GM19035 (cell line): Measurements from ENCODE around the gene CNKSR3.

Experiments
- ATAC-seq: cut with Tn5 transposase; IDR thresholded peaks from one replicate; pipeline ENCODE4 v1.9.1; 2021; ENCODE audit not compliant: unreplicated experiment

The CNKSR3 gene

DNA sequence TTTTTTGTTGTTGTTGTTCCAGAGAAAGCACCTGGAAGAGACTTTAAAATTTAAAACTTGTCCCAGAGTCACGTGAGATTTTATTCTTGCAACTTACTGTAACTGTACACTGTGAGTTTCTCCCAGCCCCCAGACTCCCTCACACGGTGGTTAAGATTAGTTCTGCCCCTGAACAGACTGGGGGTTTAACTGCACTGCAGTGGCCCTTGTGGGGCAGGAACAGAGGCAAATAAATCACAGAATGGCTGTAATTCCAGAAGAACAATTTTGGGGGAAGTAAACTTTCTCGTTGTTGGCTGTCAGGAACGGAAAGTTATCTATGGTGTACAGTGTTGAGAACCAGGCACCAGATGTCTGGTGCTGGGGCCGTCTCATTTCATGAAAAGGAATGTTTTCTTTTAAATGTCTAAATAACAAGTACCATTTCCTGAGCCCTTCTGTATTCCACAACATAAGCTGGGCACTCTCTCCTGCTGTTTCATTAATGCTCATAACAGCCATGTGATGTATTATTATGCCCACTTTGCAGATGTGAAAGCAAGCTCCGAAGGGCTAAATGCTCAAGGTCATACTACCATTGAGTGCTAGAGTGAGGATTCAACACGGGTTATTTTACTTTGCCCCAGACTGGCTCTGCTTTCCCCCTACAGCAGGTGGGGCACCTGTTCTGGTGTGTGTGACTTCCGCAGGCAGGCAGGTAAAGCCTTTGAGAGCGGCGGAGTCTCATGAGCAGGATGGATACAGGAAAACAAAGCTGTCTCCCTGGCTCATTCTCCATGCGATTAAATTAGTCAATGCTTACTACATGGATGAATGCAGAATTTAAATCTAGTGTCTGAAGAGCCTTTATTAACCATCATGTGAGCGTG, 30.5 kb downstream of the CNKSR3 start:
- no peak for ATAC-seq

DNA sequence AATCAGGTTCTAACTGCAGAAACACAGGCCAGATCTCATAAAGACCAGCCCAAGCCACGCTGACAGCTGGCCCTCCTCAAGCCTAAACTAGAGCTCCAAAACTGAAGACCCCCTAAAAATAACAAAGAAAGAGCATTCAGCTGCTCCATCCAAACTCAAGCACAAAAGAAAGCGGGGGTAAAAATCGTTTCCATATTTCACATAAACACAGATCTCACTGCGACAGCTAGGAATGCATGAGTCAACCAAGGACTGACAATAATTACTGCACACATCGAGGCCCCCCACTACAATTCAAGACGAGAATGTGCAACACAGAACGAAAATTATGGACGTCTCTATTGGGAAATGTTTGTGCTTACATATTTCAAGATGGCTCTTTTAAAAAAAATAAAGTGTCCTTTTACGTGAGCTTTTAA, 31.1 kb downstream of the CNKSR3 start:
- ATAC-seq, result no peak

DNA sequence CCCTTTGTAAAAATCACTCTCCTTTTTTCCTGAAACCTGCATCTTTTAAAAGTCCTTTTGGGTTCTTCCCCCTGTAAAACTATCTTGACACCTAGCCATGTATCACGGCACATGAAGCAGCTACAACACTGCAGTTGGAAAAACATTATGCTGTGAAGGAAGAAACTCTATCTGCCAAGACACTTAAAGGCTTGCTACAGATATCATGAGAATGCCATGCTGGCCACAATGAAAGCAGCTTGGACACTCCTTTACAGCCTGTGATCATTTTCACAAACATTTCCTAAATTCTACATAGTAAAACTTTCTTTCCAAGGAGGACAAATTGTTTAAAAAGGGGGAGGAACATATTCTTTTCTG, 31.8 kb downstream of the CNKSR3 start:
- no peak for ATAC-seq

DNA sequence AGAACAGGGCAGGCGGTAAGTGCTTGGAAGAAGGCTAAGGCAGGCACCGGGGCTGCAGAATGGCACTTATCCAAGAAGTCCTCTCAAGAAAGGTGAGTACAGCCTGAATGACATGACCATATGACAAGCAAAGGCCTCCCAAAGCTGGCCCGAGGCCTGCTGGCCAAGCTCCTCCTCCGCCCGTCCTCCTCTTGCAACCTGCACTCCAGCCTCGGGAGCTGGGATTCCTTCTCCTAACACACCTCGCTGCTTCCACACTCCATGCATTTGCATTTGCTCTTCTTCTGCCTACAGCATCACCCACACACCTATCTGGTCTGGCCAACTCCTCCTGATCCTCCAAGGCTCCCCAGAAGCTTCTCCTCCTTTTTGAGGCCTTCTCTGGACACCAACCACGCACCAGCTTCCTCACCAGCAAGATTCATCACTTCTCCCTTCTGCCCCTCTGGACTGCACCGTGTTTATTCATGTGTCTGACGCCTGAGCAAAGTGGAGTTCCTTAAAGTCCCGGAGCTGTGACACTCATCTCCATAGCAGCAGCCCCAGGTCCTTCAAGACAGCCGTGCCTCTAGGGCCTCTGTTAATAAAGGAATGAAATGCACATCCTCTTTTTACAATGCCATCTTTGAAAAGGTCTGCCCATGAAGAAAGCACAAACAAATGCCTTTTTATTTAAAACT, 32.3 kb downstream of the CNKSR3 start:
- no peak for ATAC-seq

DNA sequence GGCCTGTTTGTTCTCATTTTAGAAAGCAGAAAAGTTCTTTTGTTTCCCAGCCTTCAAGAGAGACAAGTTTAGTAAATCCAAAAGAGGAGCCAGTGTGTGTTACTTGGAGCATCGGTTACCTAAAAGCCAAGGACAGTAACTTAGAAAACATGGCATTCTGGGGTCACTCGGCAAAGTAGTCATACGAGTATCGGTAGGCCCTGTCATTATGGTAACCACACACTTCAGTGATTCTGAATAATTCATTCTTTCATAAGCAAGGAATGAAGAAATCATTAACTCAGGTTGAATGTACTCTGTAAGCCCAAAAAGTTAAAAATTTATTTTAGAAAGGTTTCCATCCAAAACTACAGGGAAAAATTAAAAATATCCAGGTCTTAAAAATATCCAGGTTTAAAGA, 34.0 kb downstream of the CNKSR3 start:
- no peak for ATAC-seq

DNA sequence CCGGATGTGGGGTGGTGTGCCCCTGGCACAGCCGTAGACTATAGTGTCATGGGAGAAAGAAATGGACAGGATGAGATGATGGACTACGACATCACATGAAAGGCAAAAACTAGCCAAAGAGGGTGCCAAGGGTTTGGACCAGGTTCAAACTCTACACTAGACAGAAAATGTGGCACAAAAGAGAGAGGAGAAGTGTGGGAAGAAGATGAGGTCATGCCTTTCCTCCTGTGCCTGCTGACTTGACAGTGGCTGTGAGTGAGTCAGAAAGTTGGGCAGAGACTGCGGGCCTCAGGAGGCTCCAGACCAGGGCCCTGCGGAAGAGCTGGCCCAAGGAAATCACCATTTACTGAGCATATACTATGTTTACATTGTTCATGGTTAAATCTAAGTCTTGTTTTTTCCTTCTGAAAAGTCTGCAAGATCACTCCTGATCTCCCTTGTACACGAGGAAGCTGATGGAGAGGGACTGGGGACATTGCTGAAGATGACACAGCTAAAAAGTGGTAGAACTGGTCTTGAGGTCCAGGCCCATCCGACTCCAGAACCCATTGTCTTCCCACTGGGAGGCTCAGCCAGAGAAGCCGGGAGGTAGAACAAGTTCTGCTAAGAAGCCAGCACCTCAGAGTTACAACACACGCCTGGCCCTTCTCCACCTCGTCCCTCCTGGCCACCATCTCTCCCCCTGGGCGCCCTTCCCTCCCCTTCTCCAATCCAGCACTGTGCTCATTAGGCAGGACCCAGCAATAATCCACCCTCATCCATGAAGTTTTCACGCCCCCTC, 35.6 kb downstream of the CNKSR3 start:
- ATAC-seq, result no peak

DNA sequence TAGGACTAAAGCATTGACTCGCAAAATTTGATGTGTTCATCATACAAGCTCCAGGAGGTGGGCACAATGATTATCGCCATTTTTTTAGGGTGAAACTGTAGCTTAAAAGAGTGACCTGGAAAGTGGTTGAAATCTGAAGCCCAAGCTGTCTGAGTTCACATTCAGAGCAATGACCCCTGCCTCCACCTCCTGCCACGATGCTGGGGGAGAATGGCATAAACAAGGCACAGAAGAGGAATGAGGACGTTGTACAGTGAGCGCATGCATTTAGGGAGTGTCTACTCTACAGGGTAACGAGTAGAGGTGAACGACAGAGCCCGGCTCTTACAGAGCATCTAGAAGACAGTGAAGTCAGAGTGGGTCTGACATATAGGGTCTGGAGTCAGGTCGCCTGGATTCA, 37.2 kb downstream of the CNKSR3 start:
- no peak for ATAC-seq

DNA sequence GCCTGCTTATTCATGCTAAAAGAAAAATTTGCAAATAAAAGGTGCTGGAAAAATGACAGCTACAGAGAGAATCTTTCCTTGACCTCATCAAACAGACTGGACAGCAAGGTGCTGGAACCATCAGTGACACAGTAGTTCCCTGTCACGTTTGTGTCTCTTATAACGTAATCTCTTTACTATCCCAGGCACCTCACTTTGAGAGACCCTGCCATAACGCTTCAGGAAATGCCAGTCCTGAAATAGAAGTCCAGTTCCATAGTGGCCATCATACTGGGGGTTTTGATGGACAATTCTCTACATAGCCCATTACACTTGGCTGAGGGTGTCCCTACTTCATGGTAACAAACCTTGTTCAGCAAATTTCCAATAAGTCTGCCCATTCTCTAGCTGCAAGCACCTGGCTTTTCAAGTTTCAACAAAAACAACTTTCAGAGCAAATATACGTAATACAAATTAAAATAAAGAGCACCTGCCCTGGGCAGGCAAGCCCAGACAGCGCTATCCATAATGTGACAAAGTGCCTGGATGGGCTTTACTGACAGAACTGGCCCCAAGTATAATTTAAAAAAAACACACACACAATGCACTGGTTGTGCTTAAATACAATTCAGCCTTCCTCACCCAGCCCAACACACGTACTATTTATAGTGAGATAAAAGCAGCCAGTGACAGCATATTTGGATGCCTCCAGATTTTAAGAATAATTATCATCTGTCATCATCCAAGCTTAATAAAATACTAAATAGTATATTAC, 38.7 kb downstream of the CNKSR3 start:
- ATAC-seq, result no peak

DNA sequence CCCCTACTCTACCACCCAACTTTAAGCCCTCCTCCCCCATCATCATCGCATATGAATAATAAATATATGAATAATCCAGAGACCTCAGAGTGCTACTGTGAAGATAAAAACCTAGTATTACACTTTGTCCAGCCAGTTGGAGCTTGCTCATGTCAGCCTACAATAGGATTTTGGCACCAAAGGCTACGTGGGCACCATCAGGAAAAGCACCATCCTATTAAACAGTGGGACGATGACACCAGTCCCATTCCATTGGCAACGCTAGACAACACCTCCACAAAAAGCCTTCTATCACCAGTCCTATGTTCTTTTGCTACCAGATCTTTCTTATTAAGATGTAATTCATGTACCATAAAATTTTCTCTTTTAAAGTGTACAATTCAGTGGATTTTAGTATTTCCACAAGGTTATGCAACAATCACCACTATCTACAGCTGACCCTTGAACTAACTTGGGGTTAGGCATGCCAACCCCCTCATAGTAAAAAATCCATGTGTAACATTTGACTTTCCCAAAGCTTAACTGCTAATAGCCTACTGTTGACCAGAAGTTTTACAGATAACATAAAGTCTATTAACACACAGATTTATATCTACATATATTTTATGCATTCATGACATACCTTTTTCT, 41.1 kb downstream of the CNKSR3 start:
- ATAC-seq, result no peak

DNA sequence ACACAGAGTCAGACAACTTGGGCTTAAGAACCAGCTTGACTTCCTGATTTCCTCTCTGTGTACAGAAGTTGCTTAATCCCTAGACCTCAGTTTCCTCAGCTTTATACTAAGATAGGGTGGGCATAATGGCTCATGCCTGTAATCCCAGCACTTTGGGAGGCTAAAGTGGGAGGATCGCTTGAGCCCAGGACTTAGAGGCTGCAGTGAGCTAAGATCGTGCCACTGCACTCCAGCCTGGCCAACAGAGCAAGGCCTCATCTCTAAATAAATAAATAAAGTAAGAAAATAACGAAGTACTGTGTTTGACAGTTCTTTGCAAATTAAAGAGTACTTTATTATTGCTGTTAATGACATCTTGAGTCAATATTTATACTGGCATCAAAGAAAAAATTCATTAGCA, 41.7 kb downstream of the CNKSR3 start:
- no peak for ATAC-seq

DNA sequence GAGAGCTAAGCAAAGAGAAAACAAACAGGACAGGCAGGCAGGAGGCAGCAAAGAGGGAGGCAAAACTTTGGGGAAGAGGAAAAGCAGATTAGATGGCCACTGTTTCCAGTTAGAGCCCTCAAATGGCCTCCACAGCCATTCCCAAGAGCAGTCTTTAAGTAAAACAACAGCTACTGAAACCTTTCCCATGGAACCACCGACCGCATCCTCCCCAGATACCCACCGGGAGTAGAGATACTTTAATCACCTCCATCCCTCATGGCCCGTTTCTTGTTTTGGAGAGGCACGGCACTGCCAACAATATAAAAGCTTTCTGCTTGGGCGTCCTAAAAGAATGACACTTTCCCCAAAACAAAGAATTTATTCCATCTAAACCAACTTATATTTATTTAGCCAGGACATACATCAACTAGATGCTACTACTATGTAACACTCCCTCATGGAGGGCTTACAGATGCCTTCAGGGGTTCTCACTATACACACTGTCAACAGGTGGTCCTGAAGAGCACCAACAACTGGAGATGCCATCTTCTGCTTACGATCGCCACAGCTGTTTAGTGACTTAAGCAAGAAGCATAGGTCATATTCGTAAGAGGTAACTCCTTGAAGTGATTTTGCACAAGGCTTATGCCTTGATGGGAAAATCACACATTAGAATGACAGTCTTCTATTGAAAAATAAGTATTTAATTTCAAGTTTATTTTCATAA, 43.4 kb downstream of the CNKSR3 start:
- ATAC-seq, result no peak

DNA sequence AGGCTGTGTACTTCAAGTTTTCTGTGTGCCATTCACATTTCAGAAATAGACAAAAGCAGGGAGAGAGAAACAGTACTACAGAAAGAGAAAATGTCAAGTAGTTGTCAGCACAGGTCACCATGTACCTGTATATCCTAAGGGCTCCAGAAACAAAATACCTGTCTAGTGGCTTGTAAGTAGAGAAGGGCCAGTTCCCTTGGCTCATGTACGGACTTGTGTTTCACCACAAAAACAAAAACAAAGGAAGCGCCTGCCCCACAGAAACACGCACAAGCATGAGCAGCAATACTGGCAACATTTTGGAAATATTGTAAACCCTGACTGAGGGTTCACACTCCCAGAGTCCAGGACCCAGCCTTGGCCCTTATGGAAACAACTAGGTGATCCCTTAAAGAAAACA, 44.3 kb downstream of the CNKSR3 start:
- ATAC-seq, result no peak

DNA sequence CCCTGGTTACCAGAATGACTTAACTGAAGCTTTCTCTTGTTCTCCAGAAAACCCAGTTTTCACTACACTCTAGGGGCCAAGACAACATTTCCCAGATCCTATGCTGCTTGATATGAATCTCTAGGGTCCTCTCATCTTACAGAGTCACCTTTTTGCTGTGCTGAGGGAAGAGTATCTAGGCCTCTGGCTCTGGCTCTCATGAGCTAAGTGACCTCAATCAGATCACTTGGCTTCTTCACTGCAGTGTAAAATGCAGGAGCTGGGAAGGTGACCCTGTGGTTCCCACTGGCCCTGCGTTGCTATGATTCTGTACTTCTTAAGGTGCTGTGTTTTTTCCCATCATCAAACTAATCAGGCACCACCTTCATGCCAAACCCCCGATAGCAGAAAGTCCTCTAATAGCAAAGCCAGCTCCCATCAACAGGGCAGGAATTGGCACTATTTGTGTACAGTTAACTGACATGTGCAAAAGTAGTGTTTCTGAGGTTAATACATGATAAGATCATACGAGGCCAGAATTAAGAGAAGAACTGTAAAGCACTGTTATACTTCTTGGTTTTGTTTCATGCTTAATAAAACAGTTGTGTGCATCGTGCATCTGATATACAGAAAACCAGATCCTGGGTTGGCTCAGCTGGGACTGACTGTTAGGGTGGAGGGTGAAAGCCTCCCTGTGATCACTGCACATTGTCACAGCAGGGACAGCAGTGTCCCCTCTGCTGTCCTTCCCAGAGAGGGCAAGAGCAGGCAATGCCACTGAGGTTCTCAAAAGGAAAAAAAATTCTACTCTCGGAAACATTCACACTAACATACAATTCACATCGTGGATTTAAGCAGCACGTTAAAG, 46.7 kb downstream of the CNKSR3 start:
- no peak for ATAC-seq

DNA sequence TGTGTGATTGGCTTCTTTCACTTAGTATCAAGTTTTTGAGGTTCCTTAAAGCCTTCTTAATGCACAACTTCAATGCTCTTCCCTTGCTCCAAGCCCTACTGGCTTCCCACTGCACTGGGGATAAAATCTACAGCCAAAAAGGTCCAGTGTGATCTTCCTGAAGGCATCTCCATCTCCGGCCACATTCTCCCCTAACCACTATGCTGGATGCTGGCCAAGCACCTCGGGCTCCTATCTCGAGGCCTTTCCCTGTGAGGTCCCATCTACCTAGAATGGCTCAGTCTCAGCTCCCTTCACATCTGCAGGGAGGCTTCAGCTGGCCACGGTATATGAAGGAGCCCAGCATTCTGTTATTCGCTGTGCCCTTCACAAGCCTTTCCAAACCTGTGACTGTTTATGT, 48.1 kb downstream of the CNKSR3 start:
- no peak for ATAC-seq

DNA sequence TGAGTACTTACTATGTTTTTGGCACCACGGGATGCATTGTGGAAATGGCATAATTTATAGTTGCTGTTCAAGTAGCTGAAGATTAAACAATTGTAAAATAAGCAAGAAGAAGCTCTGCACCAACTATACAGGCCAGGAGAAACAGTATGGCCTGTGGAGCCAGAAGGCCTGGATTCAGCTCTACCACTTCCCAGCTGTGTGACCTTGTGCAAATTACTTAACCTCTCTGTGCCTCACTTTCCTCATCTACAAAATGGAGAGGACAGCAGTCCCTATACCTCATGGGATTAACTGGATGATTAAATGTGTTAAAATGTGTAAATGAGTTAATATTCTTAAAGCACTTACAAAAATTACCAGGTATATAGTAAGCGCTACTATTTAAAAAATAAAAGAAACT, 49.1 kb downstream of the CNKSR3 start:
- ATAC-seq, result no peak

DNA sequence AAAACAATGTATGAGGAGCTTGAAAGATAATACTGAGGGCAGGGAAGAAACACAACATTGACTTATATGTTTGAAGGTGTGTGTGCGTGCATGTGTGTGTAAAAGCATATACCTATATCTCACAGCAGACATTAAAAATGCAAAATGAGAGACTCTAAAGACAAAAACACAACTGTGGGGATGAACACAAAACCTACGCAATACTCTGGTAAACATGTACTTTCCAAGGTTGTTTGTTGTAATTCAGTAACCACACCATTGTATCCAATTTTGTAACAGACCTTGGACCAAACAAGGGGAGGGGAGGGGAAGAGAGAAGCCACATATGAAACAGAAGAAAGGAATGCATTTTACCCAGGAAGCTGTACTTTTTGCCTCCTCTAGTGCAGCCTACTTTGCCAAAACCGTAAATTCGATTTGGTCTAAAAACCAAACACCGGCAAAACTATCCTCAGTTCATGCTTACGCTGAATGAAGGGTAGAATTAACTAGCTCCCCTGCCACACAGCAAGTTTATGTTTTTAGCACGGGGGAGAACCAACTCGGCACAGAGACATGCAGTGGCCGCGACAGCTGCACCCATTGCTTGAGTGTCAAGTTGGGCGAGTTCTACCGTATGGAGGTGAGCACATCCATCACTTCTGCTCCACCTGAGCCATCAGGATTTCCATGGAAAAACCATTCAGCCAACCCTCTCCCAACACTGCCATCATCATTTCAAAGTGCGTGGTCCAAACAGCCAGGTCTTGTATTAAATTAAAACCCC, 50.0 kb downstream of the CNKSR3 start:
- ATAC-seq, result no peak

DNA sequence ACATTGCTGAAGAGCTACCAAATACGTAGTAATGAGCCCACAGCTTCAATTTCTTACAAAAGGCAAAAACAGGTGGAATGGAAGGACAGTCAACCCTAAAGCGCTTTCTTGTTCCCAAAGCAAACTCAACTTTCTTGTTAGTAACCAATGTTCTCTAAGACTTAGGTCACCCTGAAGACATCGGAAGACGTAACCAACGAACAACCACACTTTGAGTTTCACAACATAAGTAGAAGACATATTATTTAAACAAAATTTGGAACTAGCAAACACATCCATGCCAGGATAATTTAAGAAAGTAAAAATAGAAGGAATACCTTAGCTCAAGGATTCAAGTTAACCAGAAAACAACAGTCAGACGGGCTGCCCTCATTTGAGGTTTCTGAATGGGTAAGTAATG, 51.0 kb downstream of the CNKSR3 start:
- ATAC-seq, result no peak
